Glomerular visceral epithelial cell (primary cell): ENCODE data around the gene FADS3.

Source experiments
- DNase-seq: peaks from one replicate; pipeline ENCODE4 v3.0.0-alpha.2; 2016; ENCODE audit errors: extremely low spot score

FADS3 gene, protein sequence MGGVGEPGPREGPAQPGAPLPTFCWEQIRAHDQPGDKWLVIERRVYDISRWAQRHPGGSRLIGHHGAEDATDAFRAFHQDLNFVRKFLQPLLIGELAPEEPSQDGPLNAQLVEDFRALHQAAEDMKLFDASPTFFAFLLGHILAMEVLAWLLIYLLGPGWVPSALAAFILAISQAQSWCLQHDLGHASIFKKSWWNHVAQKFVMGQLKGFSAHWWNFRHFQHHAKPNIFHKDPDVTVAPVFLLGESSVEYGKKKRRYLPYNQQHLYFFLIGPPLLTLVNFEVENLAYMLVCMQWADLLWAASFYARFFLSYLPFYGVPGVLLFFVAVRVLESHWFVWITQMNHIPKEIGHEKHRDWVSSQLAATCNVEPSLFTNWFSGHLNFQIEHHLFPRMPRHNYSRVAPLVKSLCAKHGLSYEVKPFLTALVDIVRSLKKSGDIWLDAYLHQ

DNA sequence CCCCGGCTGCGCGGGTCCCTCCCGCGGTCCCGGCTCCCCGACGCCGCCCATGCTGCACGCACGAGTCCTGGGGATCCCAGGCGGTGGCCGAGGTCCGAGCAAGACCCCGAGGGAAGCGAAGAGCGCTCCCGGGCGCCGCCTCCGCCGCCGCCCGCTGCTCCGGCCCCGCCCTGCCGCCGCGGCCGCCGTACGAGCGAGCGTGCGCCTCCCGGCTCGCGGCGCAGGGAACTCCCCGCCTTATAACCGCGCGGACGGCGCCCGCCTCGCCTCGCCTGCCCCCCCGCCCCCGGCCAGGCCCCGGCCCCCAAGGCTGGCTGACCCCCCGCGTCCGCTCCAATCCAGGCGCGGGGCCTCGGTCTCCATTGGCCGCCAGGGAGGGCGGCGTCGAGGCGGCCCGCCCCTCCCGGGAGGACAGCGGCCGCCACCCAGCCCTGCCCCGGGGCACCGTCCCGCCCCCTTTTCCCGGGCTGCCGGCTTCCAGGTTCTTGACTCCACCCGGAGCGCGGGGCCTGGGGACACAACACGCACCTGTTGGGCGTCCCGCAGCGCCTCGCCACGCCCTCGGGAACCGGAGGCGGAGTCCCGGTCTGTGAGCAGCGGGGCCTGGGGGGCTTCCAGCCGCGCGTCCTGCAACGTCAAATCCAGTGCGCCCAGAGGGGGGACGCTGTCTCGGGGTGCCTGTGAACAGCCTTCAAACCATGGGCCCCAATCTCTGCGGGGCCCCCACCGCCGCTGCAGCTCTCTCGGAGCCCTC is at the start of gene FADS3:
TSS of gene FADS3 (minus strand) at position 215 of the 754 bp plus-strand sequence. CDS start at position 51, 164 bp downstream.
- DNase-seq, result peak; percentile 87

DNA sequence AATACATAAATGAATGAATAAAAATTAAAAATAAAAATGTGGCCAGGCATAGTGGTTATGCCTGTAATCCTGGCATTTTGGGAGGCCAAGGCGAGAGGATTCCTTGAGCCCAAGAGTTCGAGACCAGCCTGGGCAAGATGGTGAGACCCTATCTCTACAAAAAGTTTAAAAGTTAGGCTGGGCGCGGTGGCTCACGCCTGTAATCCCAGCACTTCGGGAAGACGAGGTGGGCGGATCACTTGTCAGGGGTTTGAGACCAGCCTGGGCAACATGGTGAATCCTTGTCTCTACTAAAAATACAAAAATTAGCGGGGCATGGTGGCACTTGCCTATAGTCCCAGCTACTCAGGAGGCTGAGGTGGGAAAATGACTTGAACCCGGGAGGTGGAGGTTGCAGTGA is 49.1 kb upstream of the FADS3 start:
- DNase-seq, result no peak

DNA sequence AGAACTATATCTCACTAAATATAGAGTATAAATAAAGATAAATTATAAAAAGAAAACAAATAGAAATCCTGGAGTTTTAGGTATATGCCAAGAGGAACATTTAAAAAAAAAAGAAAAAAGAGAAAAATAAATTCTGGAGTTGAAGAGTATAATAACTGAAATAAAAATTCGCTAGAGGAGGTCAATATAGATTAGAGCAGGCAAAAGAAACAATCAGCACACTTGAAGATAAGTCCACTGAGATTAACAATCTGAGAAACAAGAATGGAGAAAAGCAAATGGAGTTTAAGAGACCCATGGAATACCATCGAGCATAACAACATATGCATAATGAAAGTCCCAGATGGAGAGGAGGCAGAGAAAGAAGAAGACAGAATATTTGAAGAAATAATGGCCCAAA is 44.5 kb upstream of the FADS3 start:
- DNase-seq, result no peak

DNA sequence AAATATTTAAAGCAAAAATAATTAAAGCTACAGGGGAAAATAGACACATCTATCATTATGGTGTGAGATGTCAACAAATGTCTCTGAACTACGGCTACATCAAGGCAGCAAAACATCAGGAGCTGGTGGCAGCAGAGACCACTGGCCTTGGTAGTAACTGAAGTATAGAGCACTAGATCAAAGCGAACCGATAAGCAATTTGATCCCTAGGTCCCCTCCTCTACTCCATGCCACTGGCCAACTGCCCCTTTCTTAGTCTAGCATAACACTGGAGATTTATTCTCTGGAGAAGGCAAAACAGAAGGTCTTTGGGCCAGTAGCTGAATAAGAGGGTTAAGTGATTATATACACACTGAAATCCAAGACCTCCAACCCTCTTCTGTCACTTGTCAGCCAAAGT is 39.6 kb upstream of the FADS3 start:
- DNase-seq, result no peak

DNA sequence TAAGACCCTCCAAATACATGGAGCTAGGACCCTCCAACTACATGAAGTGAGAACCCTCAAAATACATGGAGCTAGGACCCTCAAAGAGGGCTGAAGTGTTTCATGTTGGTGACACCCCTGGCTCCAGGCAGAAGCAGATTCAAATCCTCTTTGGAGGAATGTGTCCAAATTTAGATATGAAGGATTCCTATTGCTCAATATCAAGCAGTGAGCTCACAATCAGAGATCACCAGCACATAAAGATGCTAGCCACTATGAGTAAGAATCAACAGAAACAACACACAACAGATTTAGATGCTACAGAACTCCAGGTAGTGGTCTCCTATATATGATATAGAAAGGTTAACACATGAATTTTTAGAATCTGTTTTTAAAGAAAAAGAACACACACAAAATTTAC is 37.3 kb upstream of the FADS3 start:
- no peak for DNase-seq

DNA sequence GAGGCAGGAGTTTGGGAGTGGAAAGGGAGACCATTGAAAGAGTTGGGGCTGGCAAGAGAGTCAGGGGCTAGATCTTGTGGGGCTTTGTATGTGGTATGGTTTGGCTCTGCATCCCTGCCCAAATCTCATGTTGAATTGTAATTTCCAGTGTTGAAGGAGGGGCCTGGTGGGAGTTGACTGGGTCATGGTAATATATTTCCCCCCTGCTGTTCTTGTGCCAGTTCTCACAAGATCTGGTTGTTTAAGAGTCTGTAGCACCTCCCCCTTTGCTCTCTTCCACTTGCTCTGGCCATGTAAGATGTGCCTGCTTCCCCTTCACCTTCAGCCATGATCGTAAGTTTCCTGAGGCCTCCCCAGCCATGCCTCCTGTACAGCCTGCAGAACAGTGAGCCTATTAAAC is 36.2 kb upstream of the FADS3 start:
- no peak for DNase-seq

DNA sequence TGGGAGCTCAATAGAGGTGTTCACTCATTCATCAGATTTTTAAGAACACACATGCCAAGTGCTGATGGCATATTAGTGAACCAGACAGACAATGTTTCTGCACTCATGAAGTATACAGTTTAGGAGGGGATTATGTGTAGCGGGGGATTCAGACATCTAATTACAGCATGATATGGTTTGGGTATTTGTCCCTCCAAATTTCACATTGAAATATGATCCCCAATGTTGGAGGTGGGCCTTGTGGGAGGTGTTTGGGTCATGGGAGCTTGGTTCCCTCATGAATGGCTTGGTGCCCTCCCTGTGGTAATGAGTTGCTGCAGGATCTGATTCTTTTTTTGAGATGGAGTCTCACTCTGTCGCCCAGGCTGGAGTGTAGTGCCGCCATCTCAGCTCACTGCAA is 34.9 kb upstream of the FADS3 start:
- no peak for DNase-seq

DNA sequence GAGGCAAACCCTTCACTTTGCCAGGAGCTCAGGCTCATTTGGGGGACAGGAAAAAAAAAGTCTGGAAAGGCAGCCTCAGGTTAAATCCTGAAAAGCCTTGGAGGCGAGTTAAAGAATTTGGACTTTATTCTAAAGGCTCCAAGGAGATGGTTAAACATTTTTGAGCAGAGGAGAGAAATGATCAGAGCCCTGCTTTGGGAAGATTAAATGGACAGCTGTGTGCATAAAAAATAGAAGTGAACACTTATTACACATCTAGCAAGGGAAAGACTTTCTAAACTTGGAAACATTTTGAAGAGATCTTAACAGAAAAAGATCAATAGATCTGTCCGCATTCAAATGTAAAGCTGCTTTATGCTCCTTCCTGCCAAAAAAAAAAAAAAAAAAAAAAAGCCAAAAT is 34.4 kb upstream of the FADS3 start:
- no peak for DNase-seq

DNA sequence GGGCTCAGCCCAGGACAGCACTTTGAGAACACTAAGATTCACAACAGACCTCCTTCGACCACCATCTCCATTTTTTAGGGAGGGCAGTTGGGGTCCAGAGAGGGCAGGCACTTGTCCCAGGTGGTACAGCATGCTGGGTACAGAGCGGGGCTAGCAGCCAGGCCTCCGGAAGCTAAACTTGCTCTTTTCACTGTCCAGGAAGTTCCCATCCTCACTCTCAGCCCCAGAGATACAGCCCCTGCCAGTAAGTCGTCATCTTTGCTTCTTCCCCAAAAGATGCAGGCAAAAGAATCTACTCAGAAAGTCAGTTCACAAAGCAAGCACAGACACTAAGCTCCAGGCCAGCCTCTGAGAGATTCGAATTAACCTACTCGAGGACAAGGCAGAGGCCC is 32.7 kb upstream of the FADS3 start:
- no peak for DNase-seq

DNA sequence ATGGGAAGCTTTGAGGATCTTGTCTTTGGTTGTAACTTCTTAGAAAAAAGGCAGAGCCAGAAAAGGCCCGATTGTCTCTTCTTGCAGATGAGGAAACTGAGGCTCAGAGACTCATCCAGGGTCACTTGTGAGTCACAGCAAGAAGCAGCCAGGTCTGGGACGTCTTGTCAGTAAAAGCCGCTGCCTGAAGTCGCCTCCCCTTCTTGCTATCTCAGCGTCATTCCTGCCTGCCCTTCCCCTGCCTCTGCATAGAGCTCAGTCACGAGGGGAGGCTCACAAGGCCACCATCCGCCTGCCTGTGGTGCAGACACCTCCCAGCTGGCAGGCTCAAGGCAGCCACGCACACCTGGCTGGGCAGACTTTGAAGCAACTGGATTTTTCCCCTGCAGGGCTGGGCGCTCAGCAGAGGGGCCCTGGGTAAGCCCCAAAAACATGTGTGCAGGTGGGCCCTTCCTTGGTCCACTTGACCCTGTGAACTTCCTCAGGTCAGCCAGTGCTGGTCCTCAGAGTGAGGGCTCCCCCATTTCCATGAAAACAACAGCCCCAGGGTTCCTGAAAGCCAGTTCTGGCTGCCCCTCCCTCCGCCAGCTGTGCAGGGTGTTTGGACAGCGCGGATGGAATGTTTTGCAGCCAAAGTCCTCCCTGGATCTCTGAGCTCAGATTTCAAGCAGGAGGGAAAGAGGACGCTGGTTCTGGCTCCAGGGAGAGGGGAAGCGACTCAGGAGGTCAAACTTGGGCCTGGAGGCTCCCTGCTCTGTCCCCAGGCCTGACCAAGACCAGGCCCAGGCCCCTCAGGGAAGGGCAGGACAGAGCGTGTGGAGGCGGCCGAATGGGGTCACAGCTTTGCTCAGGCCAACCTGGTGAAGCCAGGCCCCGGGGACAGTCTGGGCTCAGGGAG is 32.1 kb upstream of the FADS3 start:
- DNase-seq, result no peak

DNA sequence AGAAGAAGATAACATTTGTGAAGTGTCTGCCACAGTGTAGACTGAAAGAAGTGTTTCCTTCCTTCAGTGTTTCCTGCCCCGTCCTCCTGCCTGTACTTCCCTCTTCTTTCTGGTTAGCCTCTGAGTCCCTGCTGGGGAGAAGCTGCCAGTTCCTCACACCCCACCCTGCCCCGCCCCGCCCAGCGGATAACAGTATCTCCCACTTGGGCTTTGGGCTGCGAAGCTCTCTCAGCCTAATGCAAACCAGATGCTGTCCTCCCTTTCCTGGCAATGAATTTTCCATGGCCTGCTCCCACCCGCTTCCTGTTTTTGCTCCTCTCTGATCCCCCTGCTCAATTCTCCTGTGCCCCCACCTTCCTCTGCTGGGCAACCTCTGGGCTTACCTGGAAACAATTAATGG is 31.2 kb upstream of the FADS3 start:
- DNase-seq, result no peak

DNA sequence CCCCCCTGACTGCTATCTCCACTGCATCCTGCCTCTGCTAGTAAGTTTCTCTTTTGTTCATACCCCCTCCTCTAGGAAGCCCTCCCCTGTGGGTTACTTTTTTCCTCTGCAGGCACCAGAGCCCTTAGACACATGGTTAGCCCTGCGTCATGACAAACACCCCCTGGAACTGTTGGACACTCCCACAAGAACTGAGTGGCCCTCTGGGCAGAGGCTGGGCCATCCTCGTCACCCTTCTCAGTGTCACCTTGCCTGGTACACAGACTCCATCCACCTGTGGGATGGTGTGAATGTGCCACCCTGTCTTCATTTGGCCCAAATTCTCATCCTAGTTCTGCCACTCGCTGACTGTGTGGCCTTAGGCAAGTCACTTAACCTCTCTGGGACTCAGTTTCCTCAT is 30.1 kb upstream of the FADS3 start:
- no peak for DNase-seq

DNA sequence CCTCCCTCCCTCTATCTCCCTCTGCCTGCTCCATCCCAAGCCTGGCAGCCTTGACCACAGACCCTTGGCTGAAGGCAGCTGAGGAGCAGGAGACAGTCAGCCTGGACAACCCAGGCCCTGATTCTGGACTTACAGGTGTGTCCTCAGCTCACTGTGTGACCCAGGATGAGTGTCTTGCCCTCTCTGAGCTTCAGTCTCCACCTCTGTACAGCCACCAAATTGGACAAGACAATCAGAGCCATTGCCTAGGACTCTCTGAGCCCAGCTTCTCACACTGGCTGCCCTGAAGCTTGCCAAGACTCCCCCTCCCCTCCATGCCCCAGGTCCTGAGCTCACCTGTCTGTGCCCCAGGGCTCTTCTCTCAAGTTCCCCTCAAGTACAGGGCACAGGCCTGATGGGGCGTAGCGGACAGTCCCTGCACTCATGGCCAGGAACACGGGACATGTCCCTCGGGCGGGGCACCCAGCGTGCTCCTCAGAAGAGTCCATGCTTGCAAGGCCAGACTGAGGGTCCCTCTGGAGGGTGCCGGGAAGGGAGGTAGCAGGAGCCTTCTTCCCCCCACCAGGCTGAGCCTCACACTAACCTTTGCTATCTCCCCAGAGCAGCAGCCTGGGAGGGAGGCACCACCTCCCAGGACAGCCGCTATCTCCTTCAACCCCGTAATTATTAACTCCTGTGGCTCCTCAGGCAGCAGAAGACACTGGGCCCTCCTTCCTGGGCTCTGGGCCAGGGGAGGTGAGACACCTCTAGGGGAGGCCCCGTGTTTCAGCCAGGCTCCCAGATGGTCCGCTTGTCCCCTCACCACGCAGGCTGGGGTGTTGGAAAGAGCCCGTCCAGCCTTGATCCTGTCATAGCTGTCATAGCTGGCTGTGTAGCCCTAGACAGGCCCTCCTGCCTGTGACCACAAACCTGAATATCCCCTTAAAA is 28.6 kb upstream of the FADS3 start:
- peak; percentile 78 for DNase-seq

DNA sequence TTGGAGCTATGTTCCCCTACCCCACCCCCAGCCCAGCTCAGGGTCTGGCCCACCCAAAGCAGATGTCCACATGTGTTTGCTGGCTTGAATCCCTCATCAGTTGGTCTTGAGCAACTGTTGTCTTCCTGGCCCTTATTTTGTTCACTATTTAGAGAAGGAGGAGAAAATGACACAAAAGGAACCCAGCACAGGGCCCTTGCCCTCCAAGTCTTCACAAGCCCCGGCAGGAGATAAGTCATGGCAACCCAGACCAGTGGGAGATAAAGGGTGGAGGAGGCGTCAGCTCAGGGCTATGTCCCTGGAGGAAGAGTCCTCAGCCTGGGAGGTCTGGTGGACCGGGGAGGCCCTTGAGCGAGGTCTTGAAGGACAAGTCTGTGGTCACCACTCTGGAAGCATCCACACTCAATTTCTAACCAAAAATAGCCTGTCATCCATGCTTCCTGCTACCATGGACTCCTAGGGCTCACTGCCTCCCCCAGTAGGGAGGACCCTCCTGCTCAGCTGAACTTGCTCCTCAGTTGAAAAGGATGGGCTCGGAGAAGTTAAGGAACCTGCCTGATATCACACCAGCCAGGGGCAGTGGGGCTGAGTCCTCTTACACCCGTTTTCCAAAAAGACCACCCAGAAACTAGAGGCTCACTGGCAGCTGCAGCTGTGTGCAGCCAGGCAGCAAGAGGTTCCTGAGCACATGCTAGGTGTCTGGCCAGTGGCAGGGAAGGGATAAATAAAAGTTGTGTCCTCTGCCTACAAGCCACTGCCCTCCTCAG is 27.8 kb upstream of the FADS3 start:
- DNase-seq, result peak; percentile 22

DNA sequence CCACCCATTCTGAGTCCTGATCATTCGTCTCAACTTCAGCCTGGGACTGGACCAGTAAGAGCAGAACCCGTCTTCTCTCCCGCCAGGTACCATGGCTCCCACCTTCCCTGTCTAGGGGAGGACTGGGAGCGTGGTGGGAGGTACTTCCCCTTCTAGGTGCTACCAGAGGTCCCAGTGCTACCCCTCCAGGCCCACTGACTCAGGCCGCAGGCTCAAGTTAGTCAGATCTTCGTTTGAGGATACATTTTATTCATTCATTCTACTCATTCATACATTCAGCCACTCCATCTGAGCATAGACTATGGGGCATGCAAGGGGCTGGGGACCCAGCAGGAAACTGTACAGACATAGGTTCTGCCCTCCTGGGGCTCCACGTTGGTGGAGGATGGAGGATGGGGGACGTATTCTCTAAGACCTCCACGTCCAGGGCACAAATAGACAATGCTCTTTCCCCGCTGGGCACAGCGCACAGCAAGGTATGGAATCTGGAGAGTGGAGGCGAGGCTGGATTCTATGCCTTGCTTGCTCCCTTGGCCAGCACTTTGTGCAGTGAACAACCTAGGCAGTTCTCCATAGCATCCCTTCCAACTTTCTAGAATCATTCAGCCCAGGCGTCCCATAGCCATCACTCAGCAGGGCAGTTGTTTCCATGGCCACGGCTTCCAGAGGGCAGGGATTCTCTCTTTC is 27.0 kb upstream of the FADS3 start:
- DNase-seq, result no peak

DNA sequence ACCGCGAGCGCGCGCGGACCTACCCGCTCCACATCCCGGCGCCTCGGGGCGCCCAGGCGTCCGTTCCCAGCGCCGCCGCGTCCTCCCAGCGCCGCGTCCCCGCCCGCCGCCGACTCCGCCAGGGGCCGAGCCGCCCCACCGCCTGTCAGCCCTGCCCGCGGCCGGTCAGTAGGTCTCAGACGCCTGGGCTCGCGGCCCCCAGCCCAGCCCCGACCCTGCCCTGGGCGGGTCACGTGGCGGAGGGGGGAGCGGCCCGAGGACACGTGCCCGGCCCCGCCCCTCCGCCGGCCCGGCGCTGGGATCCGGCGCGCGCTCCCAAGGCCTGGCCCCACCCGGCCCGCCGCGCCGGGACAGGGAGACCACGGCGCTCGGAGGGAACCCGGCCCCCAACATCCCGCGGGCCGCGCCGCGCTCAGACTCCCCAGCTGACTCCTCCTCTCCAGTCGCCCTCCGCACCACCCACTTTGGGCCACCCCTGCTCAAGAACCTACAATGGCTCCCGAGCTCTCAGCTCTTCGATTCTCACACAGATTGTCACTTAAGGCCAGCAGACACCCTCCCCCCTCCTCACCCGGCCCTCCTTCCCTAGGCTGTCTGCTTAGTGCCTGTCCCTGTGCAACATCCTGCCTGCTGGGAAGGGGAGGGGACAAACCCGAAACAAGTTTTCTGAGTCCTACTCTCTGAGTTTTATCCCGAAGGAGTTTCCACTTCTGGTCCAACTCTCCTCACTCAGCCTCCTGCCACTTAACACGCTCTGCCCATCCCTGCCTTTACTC is 26.2 kb upstream of the FADS3 start, which contains the start of gene RAB3IL1:
TSS of gene RAB3IL1 (minus strand) at position 233 of the 776 bp plus-strand sequence. CDS start at position 34, 199 bp downstream.
- no peak for DNase-seq

DNA sequence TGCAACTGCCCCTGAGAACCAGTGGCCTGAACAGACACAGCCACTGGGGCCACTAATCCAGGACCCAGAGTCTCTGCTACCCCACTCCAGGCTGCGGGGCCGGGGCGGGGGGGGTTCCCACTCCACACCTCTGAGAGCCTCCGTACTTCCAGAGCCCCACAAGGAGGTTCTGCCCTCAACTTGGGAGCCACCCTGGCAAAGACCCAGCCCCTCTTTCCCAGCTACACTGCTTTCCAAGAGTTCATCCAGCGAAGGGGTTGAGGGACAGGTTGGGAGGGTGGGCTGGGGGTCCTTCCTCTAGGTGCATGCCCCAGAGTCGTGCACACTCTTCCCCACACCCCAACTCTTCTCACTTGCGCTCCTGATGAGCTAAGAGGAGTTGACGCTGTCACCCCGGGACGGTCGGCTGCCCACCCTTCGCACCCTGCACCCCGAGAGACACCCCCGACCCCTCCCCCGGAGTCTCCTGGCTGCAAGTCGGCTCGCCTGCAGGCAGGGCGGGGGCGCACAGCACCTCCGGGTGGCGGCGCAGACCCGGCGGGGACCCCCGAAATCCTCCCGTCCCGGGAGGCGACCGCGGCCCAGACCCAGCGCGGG is 25.5 kb upstream of the FADS3 start:
- DNase-seq, result no peak

DNA sequence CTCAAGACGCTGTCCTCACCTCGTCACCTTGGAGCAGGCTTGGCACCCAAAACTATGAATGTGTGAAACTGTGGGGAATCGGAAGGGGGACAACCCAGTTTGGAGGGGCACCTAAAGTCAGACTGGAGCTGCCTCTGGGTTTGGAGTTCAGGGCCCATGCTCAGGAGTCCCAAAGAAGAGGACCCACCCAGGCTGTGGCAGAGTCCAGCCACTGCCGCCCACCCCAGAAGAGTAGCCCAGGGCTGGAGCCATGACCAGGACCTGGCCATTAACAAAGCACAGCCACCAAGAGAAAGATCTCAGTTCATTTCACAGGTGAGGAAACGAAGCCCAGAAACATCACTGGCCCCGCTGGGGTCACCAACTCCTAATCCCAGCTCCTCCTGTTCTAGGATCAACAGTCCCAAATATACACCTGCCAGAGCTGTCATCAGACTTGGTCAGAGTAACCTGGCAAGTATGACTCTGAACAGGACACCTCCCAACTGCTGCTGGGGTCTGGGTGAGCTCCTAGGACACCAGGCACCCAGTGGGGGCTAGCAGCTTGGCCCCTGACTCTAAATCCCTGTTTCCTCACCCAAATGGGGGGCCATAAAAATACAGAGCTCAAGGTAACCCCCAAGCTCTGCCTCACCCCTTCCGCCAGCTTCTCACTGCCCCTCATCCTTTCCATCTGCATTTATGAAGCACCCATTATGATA is 23.3 kb upstream of the FADS3 start:
- DNase-seq, result no peak
